K562 (cell line): ENCODE results near the gene ANKRD44. TPM values are rescaled to one million over a fixed set of nuclear protein-coding genes. Genes with fewer than 3 reads are reported as not detected.

Experiments used
- ATAC-seq: fragments of 200-7000 bp; cut with Tn5 transposase; 3 replicates; pipeline ENCODE4 v1.9.1; 2020; ENCODE audit warnings: moderate library complexity
- BruUV-seq: library from RNA; stranded (reverse); fragments of 400-500 nt; replicated peaks from 2 replicates; lab custom pipeline; 2021; lab: Mats Ljungman, UMichigan
- CTCF ChIA-PET: fragments of 300-600 bp; formaldehyde crosslinking; extraction: SDS; loops from one replicate; lab custom pipeline; 2021; ENCODE audit warnings: low intra/inter-chr PET ratio; lab: Yijun Ruan, JAX
- POLR2A ChIA-PET: fragments of 300-600, 350-650 bp; sonication (Branson Sonifier 250); formaldehyde crosslinking; extraction: SDS; loops from one replicate; lab custom pipeline; 2021; ENCODE audit warnings: antibody characterized with exemption, inconsistent platforms; lab: Yijun Ruan, JAX
- DNase-seq, 4 experiments: peaks; one replicate each; pipeline versions ENCODE4 v3.0.0 to v3.0.0-alpha.2; 2011 to 2018; ENCODE audit warnings: low spot score in 3 of 4, mixed read lengths in 3 of 4; ENCODE audit errors: extremely low read depth in 1 of 4
- FAIRE-seq: peaks from 2 replicates; lab custom pipeline; 2011; peaks lifted over from hg19 to GRCh38; lab: Jason Lieb, UNC
- H2AFZ ChIP-seq: 2 replicates; pipeline ENCODE4 v1.6.0; 2011; ENCODE audit warnings: low read depth, low read length, control low read depth, inconsistent platforms
- H3K27ac ChIP-seq: fragments of 200-600 bp; 3 replicates; pipeline ENCODE4 v1.8.0; 2011; ENCODE audit warnings: low read depth, mild to moderate bottlenecking, control low read depth, inconsistent platforms, low read length, moderate library complexity, mixed read lengths; ENCODE audit errors: extremely low read depth
- H3K27me3 ChIP-seq, 2 experiments: fragments of 300-600 bp in 1 of 2; 2 replicates in 1 of 2; 3 replicates in 1 of 2; pipeline versions ENCODE4 v1.6.0 to v1.8.0; 2011; ENCODE audit warnings: inconsistent platforms in 2 of 2, low read length in 2 of 2, mild to moderate bottlenecking in 1 of 2, mixed read lengths in 1 of 2, moderate library complexity in 1 of 2; ENCODE audit not compliant: control insufficient read depth in 2 of 2, insufficient read depth in 2 of 2
- H3K36me3 ChIP-seq: fragments of 300-600 bp; 3 replicates; pipeline ENCODE4 v1.8.0; 2011; ENCODE audit warnings: mild to moderate bottlenecking, low read length, inconsistent platforms; ENCODE audit not compliant: control insufficient read depth, insufficient read depth
- H3K4me1 ChIP-seq, 2 experiments: fragments of 200-600 bp in 1 of 2; replicated peaks in 1 of 2; 2 replicates in 1 of 2; 3 replicates in 1 of 2; pipeline versions ENCODE4 v1.5.1 to v1.8.0; 2011; ENCODE audit warnings: inconsistent platforms in 2 of 2, low read length in 2 of 2, mild to moderate bottlenecking in 1 of 2, mixed read lengths in 1 of 2, moderate library complexity in 1 of 2; ENCODE audit not compliant: control insufficient read depth in 2 of 2, insufficient read depth in 2 of 2
- H3K4me2 ChIP-seq: 2 replicates; pipeline ENCODE4 v1.6.1; 2011; ENCODE audit warnings: low read length, control low read depth, inconsistent platforms, mixed read lengths; ENCODE audit not compliant: insufficient read depth
- H3K4me3 ChIP-seq: fragments of 200-600 bp; sonication (generic), shearing (Covaris generic); 2 replicates; pipeline ENCODE4 v1.5.1; 2016; ENCODE audit warnings: control low read depth, inconsistent platforms
- H3K79me2 ChIP-seq: fragments of 200-600 bp; 3 replicates; pipeline ENCODE4 v1.8.0; 2011; ENCODE audit warnings: low read length, inconsistent platforms; ENCODE audit not compliant: control insufficient read depth, insufficient read depth
- H3K9ac ChIP-seq, 2 experiments: 2 replicates each; pipeline versions ENCODE4 v1.6.0 to v1.6.1; 2011; ENCODE audit warnings: low read depth in 2 of 2, low read length in 2 of 2, control low read depth in 1 of 2, inconsistent platforms in 1 of 2, mild to moderate bottlenecking in 1 of 2, mixed read lengths in 1 of 2; ENCODE audit not compliant: insufficient read depth in 1 of 2
- H3K9me1 ChIP-seq: one replicate; pipeline ENCODE4 v1.6.0; 2011; ENCODE audit warnings: inconsistent platforms, mild to moderate bottlenecking, low read length, moderate library complexity; ENCODE audit not compliant: control insufficient read depth, insufficient read depth
- H3K9me3 ChIP-seq: replicated peaks from 2 replicates; pipeline ENCODE4 v1.5.1; 2011; ENCODE audit warnings: low read depth, low read length, inconsistent platforms; ENCODE audit not compliant: control insufficient read depth, insufficient read depth
- H4K20me1 ChIP-seq: replicated peaks from 2 replicates; pipeline ENCODE4 v1.6.1; 2011; ENCODE audit warnings: low read length, inconsistent platforms, mixed read lengths; ENCODE audit not compliant: control insufficient read depth, insufficient read depth
- CSDE1 ChIP-seq, 2 experiments: fragments of 450-650 bp; IDR thresholded peaks; 2 replicates each; pipeline ENCODE4 v1.6.1; 2016; ENCODE audit warnings: mild to moderate bottlenecking in 1 of 2
- DDX20 ChIP-seq: fragments of 450-650 bp; IDR thresholded peaks from 2 replicates; pipeline ENCODE4 v1.6.1; 2016; ENCODE audit warnings: missing genetic modification characterization, low read depth, mild to moderate bottlenecking, missing compliant biosample characterization, moderate library complexity
- KLF13 ChIP-seq: fragments of 450-650 bp; IDR thresholded peaks from 2 replicates; pipeline ENCODE4 v1.6.1; 2016; ENCODE audit warnings: missing genetic modification characterization, low read depth, mild to moderate bottlenecking, missing compliant biosample characterization, moderate library complexity, borderline replicate concordance
- WGBS: fragments of 100-300 bp; shearing (Covaris generic); methylation state at CpG from one replicate; pipeline ENCODE4 v1.1.6; 2016; ENCODE audit warnings: low coverage, mixed read lengths; ENCODE audit not compliant: insufficient coverage; ENCODE audit errors: missing lambda C conversion rate; 5-methylcytosine and 5-hydroxymethylcytosine counted together
- in situ Hi-C: fragments of 300-500 bp; cut with MboI; formaldehyde crosslinking; loops from 4 replicates; pipeline ENCODE4 v1.15.0; 2018; ENCODE audit warnings: inconsistent platforms, mixed read lengths
- intact Hi-C: fragments of 100-400 bp; cut with micrococcal nuclease; formaldehyde crosslinking; loops from 2 replicates; pipeline ENCODE4 v1.14.2; 2022
- polyA plus RNA-seq, 8 experiments: library from polyadenylated mRNA; depleted of rRNA in 4 of 8; stranded (reverse) in 5 of 8; unstranded in 3 of 8; fragments of >200 nt; fragmentation: Nextera tagmentation in 2 of 8; fragmentation: Illumina TruSeq in 1 of 8; extraction: Ambion mirVana in 2 of 8; extraction: Trizol in 1 of 8; gene quantifications; 2 replicates each; pipeline versions ENCODE4 v1.2.1 to v1.2.3, GENCODE V29; 2011 to 2014; ENCODE audit warnings: inconsistent platforms in 1 of 8, missing spikeins in 1 of 8
- total RNA-seq, 7 experiments: library from RNA; depleted of rRNA in 6 of 7; stranded (reverse); fragments of >200 nt in 6 of 7; fragmentation: Illumina TruSeq in 2 of 7; extraction: Trizol in 2 of 7; gene quantifications; 2 replicates each; pipeline versions ENCODE4 v1.2.1 to v1.2.3, GENCODE V29; 2011 to 2021; ENCODE audit warnings: low replicate concordance in 1 of 7
- TF ChIP-seq, protein P1 (sequence below): sonication (generic); formaldehyde crosslinking; IDR thresholded peaks from 2 replicates; pipeline ENCODE4 v1.8.0; 2022; ENCODE audit warnings: mild to moderate bottlenecking, missing genetic modification reagents

The ANKRD44 gene
- total and polyA plus RNA-seq, 9 of the 15 experiments (the other 6 are each of a cell fraction or from before 2014, with no cell fraction given), result 0.03 to 0.64 (median 0.07) TPM; not detected in 3

DNA sequence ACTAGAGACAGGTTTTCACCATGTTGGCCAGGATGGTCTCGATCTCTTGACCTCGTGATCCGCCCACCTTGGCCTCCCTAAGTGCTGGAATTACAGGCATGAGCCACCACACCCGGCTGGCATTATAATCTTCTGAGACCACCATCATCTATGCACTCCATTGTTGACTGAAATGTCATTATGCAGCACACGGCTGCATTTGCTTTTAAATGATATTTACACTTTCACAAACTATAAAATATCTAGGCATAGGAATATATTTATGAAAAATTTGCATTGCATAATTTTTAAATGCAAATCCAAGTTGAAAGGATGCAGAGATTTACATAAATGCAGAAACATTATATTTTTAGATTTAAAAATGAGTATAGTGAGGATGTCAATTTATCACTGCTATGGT is 30.0 kb upstream of the ANKRD44 start (continued):
- TF ChIP-seq KLF13 (tag), result no peak
- TF ChIP-seq, protein P1, sequence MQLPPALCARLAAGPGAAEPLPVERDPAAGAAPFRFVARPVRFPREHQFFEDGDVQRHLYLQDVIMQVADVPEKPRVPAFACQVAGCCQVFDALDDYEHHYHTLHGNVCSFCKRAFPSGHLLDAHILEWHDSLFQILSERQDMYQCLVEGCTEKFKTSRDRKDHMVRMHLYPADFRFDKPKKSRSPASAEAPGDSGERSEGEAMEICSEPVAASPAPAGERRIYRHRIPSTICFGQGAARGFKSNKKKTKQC, result no peak
- TF ChIP-seq, all 486 proteins: peak for 0

GRCh38 chr2:197339496-197340220 is 29.1 kb upstream of the ANKRD44 start:
- H3K4me2 ChIP-seq, result no peak overlapping the region
- H3K36me3 ChIP-seq, result no peaks in the 10 kb centered on the region
- FAIRE-seq, result no peak
- ATAC-seq, result no peak
- peaks cover 0 to 3% of the 10 kb centered on the region in 2 experiments; a peak in 1 of 5 replicates for H3K27me3 ChIP-seq
- DNase-seq, result no peak
- ChIA-PET CTCF (no interaction called here), POLR2A (no interaction called here)
- intact Hi-C loops (no loop called here), in situ Hi-C loops (no loop called here)
- no peaks in the 10 kb centered on the region for H3K9me1 ChIP-seq
- no peaks in the 10 kb centered on the region for H3K9me3 ChIP-seq
- no peaks in the 10 kb centered on the region for H3K4me1 ChIP-seq
- TF ChIP-seq CSDE1 (IDR thresholded peaks at IDR 0.05), result no peak
- TF ChIP-seq DDX20 (tag), result no peak
- WGBS, result 0% methylated on average over 5 of the region's 7 CpGs
- H3K4me3 ChIP-seq, result no peak overlapping the region
- no peaks in the 10 kb centered on the region for H3K79me2 ChIP-seq
- H3K27ac ChIP-seq, result no peak overlapping the region
- no TSS peak for BruUV-seq
- H3K9ac ChIP-seq, result no peak overlapping the region
- no peaks in the 10 kb centered on the region for H4K20me1 ChIP-seq
- no peak overlapping the region for H2AFZ ChIP-seq
